K562 (cell line): ENCODE data around the gene KLK14. TPM values are rescaled to one million over a fixed set of nuclear protein-coding genes. Genes with fewer than 3 reads are reported as not detected.

Experiments
- CCAR2 ChIP-seq: fragments of 200-400 bp; formaldehyde crosslinking; IDR thresholded peaks from 2 replicates; pipeline ENCODE4 v1.6.1; 2017; ENCODE audit warnings: mild to moderate bottlenecking, low read depth, low read length
- CHD2 ChIP-seq: IDR thresholded peaks from 2 replicates; pipeline ENCODE4 v1.6.1; 2011; ENCODE audit warnings: low read depth, low read length
- CXXC5 ChIP-seq: fragments of 250-450 bp; sonication (Bioruptor Pico); IDR thresholded peaks from 2 replicates; pipeline ENCODE4 v1.8.0; 2022; ENCODE audit warnings: inconsistent platforms, mild to moderate bottlenecking, moderate library complexity
- ETV5 ChIP-seq: sonication (generic); formaldehyde crosslinking; IDR thresholded peaks from 2 replicates; pipeline ENCODE4 v1.4.0; 2020; ENCODE audit warnings: low read depth, mild to moderate bottlenecking, missing genetic modification reagents
- ETV6 ChIP-seq, 3 experiments: fragments of 150-350 bp in 1 of 3; sonication (generic) in 1 of 3; formaldehyde crosslinking in 1 of 3; IDR thresholded peaks; 2 replicates each; pipeline versions ENCODE4 v1.6.1 to v1.8.0; 2014 to 2022; ENCODE audit warnings: borderline replicate concordance in 2 of 3, low read depth in 2 of 3, antibody characterized with exemption in 1 of 3, low read length in 1 of 3, mild to moderate bottlenecking in 1 of 3, missing genetic modification reagents in 1 of 3
- HEY1 ChIP-seq: fragments of 250-450 bp; sonication (Bioruptor Pico); IDR thresholded peaks from 2 replicates; pipeline ENCODE4 v1.5.0; 2020; ENCODE audit warnings: mild to moderate bottlenecking, moderate library complexity, borderline replicate concordance
- HIVEP1 ChIP-seq: fragments of 250-450 bp; sonication (Bioruptor Pico); IDR thresholded peaks from 2 replicates; pipeline ENCODE4 v1.4.0; 2020; ENCODE audit warnings: mild to moderate bottlenecking
- KHSRP ChIP-seq: fragments of 450-650 bp; IDR thresholded peaks from 2 replicates; pipeline ENCODE4 v1.6.1; 2017
- LEF1 ChIP-seq: fragments of 450-650 bp; IDR thresholded peaks from 2 replicates; pipeline ENCODE4 v1.6.1; 2016; ENCODE audit warnings: mild to moderate bottlenecking
- MAFF ChIP-seq: IDR thresholded peaks from 2 replicates; pipeline ENCODE4 v1.6.1; 2012; ENCODE audit warnings: low read length, improper control_type of control experiment
- MYC ChIP-seq, 2 experiments: fragments of 250-450 bp in 1 of 2; sonication (Bioruptor Pico) in 1 of 2; IDR thresholded peaks; 2 replicates each; pipeline versions ENCODE4 v1.5.1 to v1.6.1; 2012 to 2021; ENCODE audit warnings: low read depth in 2 of 2, borderline replicate concordance in 1 of 2, improper control_type of control experiment in 1 of 2, low read length in 1 of 2, mild to moderate bottlenecking in 1 of 2, moderate library complexity in 1 of 2
- SMARCE1 ChIP-seq: fragments of 450-650 bp; IDR thresholded peaks from 2 replicates; pipeline ENCODE4 v1.7.1; 2016; ENCODE audit warnings: mild to moderate bottlenecking
- SRF ChIP-seq, 2 experiments: fragments of 250-450, 450-650 bp in 1 of 2; sonication (Bioruptor Pico) in 1 of 2; sonication (generic) in 1 of 2; formaldehyde crosslinking; IDR thresholded peaks; 2 replicates each; pipeline versions ENCODE4 v1.5.0 to v1.5.1; 2020 to 2022; ENCODE audit warnings: mild to moderate bottlenecking in 1 of 2, missing genetic modification reagents in 1 of 2
- TCF3 ChIP-seq: sonication (generic); formaldehyde crosslinking; IDR thresholded peaks from 2 replicates; pipeline ENCODE4 v1.4.0; 2020; ENCODE audit warnings: mild to moderate bottlenecking, missing genetic modification reagents
- polyA plus RNA-seq, 8 experiments: library from polyadenylated mRNA; depleted of rRNA in 4 of 8; stranded (reverse) in 5 of 8; unstranded in 3 of 8; fragments of >200 nt; fragmentation: Nextera tagmentation in 2 of 8; fragmentation: Illumina TruSeq in 1 of 8; extraction: Ambion mirVana in 2 of 8; extraction: Trizol in 1 of 8; gene quantifications; 2 replicates each; pipeline versions ENCODE4 v1.2.1 to v1.2.3, GENCODE V29; 2011 to 2014; ENCODE audit warnings: inconsistent platforms in 1 of 8, missing spikeins in 1 of 8
- total RNA-seq, 7 experiments: library from RNA; depleted of rRNA in 6 of 7; stranded (reverse); fragments of >200 nt in 6 of 7; fragmentation: Illumina TruSeq in 2 of 7; extraction: Trizol in 2 of 7; gene quantifications; 2 replicates each; pipeline versions ENCODE4 v1.2.1 to v1.2.3, GENCODE V29; 2011 to 2021; ENCODE audit warnings: low replicate concordance in 1 of 7
- TF ChIP-seq, protein P1 (sequence below): fragments of 450-650 bp; IDR thresholded peaks from 2 replicates; pipeline ENCODE4 v1.6.1; 2017; ENCODE audit warnings: mild to moderate bottlenecking, moderate library complexity
- TF ChIP-seq, protein P2 (sequence below): fragments of 250-450 bp; sonication (Bioruptor Pico); IDR thresholded peaks from 2 replicates; pipeline ENCODE4 v1.4.0; 2020
- TF ChIP-seq, protein P3 (sequence below): fragments of 450-650 bp; formaldehyde crosslinking; IDR thresholded peaks from 2 replicates; pipeline ENCODE4 v1.4.0; 2020; ENCODE audit warnings: mild to moderate bottlenecking
- TF ChIP-seq, protein P4 (sequence below): sonication (generic); formaldehyde crosslinking; IDR thresholded peaks from 2 replicates; pipeline ENCODE4 v1.8.0; 2022; ENCODE audit warnings: missing genetic modification reagents, mild to moderate bottlenecking, borderline replicate concordance

Gene KLK14
- total and polyA plus RNA-seq, 9 of the 15 experiments (the other 6 are each of a cell fraction or from before 2014, with no cell fraction given): not detected

DNA sequence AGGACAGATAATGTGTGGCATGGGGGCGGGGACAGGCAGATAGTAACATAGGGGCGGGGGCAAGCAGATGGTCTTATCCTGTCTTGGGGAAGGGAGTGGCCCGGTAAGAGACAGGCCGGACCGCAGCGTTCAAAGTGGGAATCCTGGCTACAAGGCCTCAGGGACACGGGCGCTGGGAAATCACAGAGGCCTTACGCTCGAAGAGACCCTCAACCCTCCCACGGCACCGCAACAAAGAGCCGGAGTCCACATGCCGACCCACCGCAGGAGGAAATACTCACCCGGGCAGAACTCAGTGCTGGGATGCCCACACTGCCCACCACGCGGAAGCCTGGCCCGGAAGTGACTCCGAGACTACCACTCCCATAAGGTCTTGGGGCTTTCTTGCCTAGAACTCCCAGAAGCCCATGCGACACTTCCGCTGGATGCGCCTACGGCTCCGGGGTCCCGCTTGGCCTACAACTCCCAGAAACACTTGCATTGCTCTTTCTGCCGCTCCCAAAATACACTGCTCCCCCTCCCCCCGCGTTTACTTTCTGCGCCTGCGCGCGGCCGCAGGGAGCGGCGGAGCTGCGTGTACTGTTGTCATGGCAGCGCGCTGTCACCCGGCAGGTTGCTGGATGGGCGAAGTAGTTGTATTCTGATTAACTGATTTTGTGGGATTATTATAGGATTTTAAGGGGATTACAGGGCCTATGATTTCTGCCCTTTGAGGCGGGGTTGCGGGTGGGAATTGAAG lies 25.5 kb upstream of the KLK14 start, which contains the start of gene CTU1 (continued):
- TF ChIP-seq CCAR2: no peak
- no peak for TF ChIP-seq LEF1
- peak in 1 of 2 experiments; percentile 31; a peak in 1 of 4 replicates for TF ChIP-seq SRF (CRISPR knock-in tag; IDR thresholded peaks at IDR 0.05)
- no peak for TF ChIP-seq CHD2
- no peak for TF ChIP-seq HIVEP1
- peak; percentile 80 for TF ChIP-seq ETV5 (CRISPR knock-in tag)
- peak; percentile 98 for TF ChIP-seq MYC (IDR thresholded peaks at IDR 0.05; ENCODE audit: low read depth, low read length)
- TF ChIP-seq MYC (CRISPR knock-in tag; IDR thresholded peaks at IDR 0.05; ENCODE audit: borderline replicate concordance, low read depth): peak; percentile 94
- peak in 1 of 2 experiments; percentile 52; a peak in 1 of 4 replicates for TF ChIP-seq ETV6 (IDR thresholded peaks at IDR 0.05; ENCODE audit: borderline replicate concordance in 1 of 2, low read depth in 2 of 2, low read length in 1 of 2)
- TF ChIP-seq ETV6 (CRISPR knock-in tag; IDR thresholded peaks at IDR 0.05; ENCODE audit: borderline replicate concordance): no peak
- TF ChIP-seq, protein P1, sequence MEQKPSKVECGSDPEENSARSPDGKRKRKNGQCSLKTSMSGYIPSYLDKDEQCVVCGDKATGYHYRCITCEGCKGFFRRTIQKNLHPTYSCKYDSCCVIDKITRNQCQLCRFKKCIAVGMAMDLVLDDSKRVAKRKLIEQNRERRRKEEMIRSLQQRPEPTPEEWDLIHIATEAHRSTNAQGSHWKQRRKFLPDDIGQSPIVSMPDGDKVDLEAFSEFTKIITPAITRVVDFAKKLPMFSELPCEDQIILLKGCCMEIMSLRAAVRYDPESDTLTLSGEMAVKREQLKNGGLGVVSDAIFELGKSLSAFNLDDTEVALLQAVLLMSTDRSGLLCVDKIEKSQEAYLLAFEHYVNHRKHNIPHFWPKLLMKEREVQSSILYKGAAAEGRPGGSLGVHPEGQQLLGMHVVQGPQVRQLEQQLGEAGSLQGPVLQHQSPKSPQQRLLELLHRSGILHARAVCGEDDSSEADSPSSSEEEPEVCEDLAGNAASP: no peak
- peak; percentile 7; the same call in 1 of the 2 replicates for TF ChIP-seq SMARCE1
- TF ChIP-seq HEY1 (CRISPR knock-in tag): no peak
- TF ChIP-seq TCF3 (CRISPR knock-in tag): peak; percentile 60; the same call in 1 of the 2 replicates
- TF ChIP-seq, protein P2, sequence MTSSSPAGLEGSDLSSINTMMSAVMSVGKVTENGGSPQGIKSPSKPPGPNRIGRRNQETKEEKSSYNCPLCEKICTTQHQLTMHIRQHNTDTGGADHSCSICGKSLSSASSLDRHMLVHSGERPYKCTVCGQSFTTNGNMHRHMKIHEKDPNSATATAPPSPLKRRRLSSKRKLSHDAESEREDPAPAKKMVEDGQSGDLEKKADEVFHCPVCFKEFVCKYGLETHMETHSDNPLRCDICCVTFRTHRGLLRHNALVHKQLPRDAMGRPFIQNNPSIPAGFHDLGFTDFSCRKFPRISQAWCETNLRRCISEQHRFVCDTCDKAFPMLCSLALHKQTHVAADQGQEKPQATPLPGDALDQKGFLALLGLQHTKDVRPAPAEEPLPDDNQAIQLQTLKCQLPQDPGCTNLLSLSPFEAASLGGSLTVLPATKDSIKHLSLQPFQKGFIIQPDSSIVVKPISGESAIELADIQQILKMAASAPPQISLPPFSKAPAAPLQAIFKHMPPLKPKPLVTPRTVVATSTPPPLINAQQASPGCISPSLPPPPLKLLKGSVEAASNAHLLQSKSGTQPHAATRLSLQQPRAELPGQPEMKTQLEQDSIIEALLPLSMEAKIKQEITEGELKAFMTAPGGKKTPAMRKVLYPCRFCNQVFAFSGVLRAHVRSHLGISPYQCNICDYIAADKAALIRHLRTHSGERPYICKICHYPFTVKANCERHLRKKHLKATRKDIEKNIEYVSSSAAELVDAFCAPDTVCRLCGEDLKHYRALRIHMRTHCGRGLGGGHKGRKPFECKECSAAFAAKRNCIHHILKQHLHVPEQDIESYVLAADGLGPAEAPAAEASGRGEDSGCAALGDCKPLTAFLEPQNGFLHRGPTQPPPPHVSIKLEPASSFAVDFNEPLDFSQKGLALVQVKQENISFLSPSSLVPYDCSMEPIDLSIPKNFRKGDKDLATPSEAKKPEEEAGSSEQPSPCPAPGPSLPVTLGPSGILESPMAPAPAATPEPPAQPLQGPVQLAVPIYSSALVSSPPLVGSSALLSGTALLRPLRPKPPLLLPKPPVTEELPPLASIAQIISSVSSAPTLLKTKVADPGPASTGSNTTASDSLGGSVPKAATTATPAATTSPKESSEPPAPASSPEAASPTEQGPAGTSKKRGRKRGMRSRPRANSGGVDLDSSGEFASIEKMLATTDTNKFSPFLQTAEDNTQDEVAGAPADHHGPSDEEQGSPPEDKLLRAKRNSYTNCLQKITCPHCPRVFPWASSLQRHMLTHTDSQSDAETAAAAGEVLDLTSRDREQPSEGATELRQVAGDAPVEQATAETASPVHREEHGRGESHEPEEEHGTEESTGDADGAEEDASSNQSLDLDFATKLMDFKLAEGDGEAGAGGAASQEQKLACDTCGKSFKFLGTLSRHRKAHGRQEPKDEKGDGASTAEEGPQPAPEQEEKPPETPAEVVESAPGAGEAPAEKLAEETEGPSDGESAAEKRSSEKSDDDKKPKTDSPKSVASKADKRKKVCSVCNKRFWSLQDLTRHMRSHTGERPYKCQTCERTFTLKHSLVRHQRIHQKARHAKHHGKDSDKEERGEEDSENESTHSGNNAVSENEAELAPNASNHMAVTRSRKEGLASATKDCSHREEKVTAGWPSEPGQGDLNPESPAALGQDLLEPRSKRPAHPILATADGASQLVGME (CRISPR knock-in tag): no peak
- TF ChIP-seq, protein P3, sequence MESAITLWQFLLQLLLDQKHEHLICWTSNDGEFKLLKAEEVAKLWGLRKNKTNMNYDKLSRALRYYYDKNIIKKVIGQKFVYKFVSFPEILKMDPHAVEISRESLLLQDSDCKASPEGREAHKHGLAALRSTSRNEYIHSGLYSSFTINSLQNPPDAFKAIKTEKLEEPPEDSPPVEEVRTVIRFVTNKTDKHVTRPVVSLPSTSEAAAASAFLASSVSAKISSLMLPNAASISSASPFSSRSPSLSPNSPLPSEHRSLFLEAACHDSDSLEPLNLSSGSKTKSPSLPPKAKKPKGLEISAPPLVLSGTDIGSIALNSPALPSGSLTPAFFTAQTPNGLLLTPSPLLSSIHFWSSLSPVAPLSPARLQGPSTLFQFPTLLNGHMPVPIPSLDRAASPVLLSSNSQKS (CRISPR knock-in tag): no peak
- no peak for TF ChIP-seq MAFF
- no peak for TF ChIP-seq KHSRP
- TF ChIP-seq CXXC5: peak; percentile 81
- TF ChIP-seq, protein P4, sequence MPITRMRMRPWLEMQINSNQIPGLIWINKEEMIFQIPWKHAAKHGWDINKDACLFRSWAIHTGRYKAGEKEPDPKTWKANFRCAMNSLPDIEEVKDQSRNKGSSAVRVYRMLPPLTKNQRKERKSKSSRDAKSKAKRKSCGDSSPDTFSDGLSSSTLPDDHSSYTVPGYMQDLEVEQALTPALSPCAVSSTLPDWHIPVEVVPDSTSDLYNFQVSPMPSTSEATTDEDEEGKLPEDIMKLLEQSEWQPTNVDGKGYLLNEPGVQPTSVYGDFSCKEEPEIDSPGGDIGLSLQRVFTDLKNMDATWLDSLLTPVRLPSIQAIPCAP (CRISPR knock-in tag): no peak
